AG09309 (cell line): ENCODE measurements around the gene C2CD5.
"Not testable (repeated sequence)": the region's sequence is repeated elsewhere in the genome, so short reads cannot be mapped to it uniquely, and the experiment has no call there.

ENCODE experiments used
- DNase-seq: peaks from one replicate; pipeline ENCODE4 v3.0.0-alpha.2; 2010; ENCODE audit warnings: low read depth
- H3K4me3 ChIP-seq: 2 replicates; pipeline ENCODE4 v1.5.1; 2011; ENCODE audit warnings: mild to moderate bottlenecking, low read depth, low read length, moderate library complexity; ENCODE audit not compliant: control insufficient read depth
- TF ChIP-seq, protein P1 (sequence below): IDR thresholded peaks from 2 replicates; pipeline ENCODE4 v1.5.1; 2011; ENCODE audit warnings: mild to moderate bottlenecking, low read depth, low read length, inconsistent platforms; ENCODE audit not compliant: insufficient read depth, control insufficient read depth; ENCODE audit errors: missing control alignments

Gene C2CD5

GRCh38 chr12:22481547-22482104 is 62.7 kb downstream of the C2CD5 start:
- DNase-seq = no peak

DNA sequence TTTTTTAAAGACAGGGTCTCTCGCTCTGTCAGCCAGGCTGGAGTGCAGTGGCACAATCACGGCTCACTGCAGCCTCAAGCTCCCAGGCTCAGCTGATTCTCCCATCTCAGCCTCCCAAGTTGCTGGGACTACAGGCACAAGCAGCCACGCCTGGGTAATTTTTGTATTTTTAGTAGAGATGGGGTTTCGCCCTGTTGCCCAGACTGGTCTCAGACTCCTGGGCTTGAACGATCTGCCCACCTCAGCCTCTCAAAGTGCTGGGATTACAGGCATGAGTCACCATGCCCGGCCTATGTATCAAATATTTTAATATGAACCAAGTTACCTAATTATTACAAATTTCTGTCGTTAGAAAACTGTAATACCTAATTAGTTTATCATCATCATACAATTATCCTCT is 63.5 kb downstream of the C2CD5 start:
- DNase-seq, H3K4me3 ChIP-seq: not testable (repeated sequence)

More at GRCh38 chr12:22481547-22482104, 62.7 kb downstream of the C2CD5 start:
- TF ChIP-seq, protein P1, sequence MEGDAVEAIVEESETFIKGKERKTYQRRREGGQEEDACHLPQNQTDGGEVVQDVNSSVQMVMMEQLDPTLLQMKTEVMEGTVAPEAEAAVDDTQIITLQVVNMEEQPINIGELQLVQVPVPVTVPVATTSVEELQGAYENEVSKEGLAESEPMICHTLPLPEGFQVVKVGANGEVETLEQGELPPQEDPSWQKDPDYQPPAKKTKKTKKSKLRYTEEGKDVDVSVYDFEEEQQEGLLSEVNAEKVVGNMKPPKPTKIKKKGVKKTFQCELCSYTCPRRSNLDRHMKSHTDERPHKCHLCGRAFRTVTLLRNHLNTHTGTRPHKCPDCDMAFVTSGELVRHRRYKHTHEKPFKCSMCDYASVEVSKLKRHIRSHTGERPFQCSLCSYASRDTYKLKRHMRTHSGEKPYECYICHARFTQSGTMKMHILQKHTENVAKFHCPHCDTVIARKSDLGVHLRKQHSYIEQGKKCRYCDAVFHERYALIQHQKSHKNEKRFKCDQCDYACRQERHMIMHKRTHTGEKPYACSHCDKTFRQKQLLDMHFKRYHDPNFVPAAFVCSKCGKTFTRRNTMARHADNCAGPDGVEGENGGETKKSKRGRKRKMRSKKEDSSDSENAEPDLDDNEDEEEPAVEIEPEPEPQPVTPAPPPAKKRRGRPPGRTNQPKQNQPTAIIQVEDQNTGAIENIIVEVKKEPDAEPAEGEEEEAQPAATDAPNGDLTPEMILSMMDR = no peak
- H3K4me3 ChIP-seq = no peak overlapping the region

- TF ChIP-seq, protein P1 = no peak
- no peak for DNase-seq
- no peak overlapping the region for H3K4me3 ChIP-seq
These were observed 64.3 kb downstream of the C2CD5 start for GRCh38 chr12:22480016-22480415.

DNA sequence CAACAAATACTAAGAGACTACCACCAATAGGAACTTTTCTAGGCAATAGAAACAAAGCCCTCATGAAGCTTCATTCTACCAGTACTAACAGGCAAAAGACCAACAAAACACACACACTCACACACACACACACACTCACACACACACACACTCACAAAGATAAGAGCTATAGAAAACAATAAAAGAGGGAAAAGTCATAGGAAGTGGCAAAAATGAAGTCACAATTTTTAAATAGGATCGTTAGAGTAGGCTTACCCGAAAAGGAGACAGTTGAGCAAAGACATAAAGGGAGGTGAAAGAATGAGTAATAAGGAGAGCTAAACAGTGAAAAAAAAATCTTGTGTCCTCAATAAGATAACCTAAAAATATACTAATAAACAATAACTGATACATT is 66.5 kb downstream of the C2CD5 start:
- no peak for DNase-seq
- H3K4me3 ChIP-seq = no peak overlapping the region
- TF ChIP-seq, protein P1 = no peak

GRCh38 chr12:22477166-22477893 is 67.0 kb downstream of the C2CD5 start:
- TF ChIP-seq, protein P1 = no peak
- DNase-seq = peak; percentile 56
- H3K4me3 ChIP-seq = no peak overlapping the region

- DNase-seq = no peak
- TF ChIP-seq, protein P1 = no peak
- H3K4me3 ChIP-seq = no peak overlapping the region
These were observed 68.2 kb downstream of the C2CD5 start for GRCh38 chr12:22476133-22476532.

- DNase-seq = no peak
- H3K4me3 ChIP-seq = no peak overlapping the region
- TF ChIP-seq, protein P1 = no peak
These were observed 69.2 kb downstream of the C2CD5 start for GRCh38 chr12:22474970-22475720.
